ENCODE measurements around the gene HPS5.
"Not testable (repeated sequence)": the region's sequence is repeated elsewhere in the genome, so short reads cannot be mapped to it uniquely, and the experiment has no call there.

Gene HPS5, protein sequence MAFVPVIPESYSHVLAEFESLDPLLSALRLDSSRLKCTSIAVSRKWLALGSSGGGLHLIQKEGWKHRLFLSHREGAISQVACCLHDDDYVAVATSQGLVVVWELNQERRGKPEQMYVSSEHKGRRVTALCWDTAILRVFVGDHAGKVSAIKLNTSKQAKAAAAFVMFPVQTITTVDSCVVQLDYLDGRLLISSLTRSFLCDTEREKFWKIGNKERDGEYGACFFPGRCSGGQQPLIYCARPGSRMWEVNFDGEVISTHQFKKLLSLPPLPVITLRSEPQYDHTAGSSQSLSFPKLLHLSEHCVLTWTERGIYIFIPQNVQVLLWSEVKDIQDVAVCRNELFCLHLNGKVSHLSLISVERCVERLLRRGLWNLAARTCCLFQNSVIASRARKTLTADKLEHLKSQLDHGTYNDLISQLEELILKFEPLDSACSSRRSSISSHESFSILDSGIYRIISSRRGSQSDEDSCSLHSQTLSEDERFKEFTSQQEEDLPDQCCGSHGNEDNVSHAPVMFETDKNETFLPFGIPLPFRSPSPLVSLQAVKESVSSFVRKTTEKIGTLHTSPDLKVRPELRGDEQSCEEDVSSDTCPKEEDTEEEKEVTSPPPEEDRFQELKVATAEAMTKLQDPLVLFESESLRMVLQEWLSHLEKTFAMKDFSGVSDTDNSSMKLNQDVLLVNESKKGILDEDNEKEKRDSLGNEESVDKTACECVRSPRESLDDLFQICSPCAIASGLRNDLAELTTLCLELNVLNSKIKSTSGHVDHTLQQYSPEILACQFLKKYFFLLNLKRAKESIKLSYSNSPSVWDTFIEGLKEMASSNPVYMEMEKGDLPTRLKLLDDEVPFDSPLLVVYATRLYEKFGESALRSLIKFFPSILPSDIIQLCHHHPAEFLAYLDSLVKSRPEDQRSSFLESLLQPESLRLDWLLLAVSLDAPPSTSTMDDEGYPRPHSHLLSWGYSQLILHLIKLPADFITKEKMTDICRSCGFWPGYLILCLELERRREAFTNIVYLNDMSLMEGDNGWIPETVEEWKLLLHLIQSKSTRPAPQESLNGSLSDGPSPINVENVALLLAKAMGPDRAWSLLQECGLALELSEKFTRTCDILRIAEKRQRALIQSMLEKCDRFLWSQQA

DNA sequence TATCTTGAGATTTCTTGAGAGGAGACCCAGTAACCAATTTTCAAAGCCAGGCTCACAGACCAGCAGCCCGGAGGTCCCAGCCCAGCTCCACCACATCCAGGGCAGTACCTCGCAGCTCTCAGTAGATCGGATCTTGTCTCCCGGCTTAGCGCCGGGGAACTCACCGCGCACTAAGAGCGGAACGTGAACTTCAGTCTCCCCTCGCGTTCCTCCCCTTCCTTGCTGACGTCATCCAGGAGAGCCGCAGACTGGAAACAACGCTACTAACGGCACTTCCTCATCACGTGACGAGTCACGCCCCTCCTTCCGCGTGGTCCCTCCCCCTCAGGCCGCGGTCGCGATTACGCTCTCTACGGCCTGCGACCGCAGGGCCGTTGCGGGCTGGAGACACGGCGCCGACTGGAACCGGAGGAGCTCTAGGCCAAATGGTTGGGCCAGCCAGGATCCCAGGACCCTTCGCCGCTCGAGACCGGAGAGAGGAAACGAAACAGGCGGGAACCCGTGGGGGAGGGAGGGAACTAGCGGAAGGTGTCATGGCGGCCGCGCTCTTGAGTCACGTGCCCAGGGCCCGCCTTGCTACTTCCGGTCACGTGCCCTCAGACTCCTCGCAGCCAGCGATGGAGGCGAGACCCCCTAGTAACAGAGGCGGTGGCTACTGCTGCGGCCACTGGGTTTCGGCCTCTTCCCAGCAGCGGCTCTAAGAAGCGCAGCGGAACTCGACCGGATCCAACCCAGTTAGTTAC is at the start of gene HPS5, which contains the start of gene GTF2H1:
Gene HPS5 (minus strand): TSS at position 172 of the 743 bp plus-strand sequence. CDS start 4,282 bp downstream, outside the sequence.
Gene GTF2H1 (plus strand): TSS at position 599 of the 743 bp plus-strand sequence. CDS start 10,508 bp downstream, outside the sequence.
- DNase-seq = peak; percentile 98

DNA sequence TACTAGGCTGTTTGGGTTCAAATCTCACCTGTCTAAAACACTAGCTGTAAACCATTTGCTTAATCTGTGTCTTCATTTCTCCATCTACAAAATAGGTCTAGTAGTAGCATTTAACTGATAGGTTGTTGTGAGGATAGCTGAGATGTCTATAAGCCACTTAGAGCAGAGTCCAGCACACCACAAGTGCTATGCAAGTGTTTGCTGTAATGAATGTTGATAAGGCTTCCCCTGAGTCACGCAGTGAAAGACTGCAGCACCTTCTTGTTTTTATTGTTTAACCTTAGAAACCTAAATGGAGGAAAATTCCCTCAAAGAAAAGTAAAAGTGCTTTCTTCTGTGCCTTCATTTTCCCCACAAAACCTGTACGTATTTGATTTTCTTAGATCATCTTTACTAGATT is 49.3 kb upstream of the HPS5 start:
- DNase-seq = no peak

DNA sequence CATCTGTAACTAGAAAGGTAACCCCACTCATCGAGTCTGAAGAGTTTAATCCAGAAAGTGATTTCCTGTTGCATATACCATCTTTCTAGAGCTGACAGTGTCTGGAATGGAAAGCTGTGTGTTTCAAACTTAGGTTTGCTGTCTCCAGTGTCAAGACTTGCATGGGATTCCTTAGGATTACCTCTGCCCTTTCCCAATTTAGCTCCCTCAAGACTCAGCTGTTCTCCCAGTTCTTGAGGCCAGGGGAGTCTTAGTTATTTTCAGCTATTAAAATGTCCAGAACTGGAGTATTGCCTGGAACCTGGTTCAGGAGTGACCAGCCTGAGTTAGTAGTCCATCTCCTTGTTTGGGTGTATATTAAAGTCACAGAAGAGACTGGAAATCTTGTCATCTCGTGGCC is 47.5 kb upstream of the HPS5 start:
- no peak for DNase-seq

DNA sequence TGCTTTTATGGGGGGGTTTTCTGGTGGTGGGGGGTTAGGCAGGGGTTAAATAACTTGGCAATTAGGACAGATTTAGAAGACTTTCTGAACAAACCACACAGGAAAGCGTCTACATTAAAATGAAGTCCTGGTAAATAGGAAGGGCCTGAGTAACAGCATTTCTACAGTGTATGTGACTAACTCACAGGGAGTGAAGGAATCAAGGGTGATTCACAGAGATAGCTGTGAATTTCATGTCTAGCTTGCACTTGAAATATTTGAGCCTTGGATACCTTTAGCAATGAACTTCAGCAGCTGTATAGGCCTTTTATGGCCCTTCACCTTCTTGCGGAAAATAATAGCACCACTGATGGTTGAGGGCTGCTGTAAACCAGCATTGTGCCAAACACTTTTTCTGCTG is 46.3 kb upstream of the HPS5 start:
- no peak for DNase-seq

DNA sequence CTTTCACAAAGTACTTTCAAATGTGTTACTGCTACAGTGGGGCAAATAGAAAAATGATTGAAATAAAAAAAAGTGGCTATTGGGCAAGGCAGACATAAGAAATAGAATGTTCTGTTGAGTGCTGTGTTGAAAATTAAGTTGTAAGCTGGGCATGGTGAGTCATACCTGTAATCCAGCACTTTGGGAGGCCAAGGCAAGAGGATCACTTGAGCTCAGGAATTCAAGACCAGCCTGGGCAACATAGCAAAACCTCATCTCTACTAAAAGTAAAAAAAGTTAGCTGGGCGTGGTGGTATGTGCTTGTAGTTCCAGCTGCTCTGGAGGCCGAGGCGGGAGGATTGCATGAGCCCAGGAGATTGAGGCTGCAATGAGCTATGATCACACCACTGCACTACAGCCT is 45.5 kb upstream of the HPS5 start:
- no peak for DNase-seq

DNA sequence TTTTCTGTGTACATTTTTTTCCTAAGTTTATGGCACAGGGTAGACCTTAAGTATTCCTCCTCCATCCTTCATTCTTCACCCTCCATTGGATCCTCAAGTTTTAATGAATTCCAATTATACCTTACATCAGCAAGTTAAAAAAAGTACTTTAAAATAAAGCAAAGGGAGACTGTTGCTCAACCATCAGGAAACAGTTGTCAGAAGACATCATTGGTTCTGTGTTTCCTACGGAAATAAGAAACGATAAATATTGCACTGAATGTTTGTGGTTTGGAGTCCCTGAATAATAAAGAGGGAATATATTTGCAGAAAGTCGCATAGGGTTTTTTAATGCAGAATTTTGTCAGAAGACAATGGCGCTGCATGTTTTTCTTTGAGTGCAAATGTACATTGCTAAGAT is 44.3 kb upstream of the HPS5 start:
- no peak for DNase-seq

DNA sequence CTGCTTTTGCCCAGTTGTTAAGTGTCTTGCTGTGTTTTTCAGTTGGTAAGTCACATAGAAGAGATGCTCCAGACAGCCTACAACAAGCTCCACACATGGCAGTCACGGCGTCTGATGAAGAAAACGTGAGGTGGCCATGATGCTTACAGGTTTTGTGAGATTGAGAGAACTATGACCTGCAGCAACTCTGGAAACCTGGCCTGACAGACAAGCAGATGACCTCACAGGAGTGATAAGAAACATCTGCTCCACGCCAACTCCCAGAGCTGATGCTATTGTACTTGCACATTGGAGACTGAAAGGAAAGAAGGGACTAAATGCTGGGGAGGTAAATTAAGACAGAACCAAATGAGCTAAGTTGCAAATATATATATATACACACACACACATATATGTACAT is 43.8 kb upstream of the HPS5 start:
- no peak for DNase-seq

DNA sequence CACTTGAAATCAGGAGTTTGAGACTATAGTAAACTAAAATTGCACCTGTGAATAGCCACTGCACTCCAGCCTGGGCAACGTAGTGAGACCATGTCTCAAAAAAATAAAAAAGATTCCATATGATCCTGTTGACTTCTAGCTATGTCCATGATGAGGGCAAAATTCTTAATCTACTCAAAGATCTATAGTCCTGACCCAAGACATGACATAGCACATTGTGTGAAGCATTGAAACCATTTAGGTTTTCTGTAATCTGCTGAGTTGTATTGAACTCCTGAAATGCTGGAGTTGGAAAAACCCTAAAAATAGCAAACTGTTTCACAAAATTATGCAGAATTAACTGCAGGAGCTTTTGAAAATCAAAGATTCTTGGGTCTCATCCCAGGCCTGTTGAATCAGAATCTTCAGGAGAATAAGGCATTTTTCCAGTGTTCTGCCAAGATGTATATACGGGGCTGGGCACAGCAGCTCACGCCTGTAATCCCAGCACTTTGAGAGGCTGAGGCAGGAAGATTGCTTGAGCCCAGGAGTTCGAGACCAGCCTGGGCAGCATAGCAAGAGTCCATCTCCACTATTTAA is 42.6 kb upstream of the HPS5 start:
- DNase-seq = no peak

DNA sequence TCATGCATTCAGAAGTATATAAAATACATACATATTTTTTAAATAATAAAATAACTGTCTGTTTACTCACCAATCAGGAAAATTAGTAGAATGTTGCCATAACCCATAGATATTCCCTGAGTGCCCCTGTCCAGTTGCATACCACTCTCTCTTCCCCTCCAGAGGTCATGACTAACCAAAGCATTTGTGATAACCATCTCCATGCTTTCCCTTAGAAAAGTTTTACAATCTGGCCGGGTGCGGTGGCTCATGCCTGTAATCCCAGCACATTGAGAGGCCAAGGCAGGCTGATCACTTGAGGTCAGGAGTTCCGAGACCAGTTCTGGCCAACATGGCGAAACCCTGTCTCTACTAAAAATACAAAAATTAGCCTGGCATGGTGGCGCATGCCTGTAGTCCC is 39.2 kb upstream of the HPS5 start:
- no peak for DNase-seq

DNA sequence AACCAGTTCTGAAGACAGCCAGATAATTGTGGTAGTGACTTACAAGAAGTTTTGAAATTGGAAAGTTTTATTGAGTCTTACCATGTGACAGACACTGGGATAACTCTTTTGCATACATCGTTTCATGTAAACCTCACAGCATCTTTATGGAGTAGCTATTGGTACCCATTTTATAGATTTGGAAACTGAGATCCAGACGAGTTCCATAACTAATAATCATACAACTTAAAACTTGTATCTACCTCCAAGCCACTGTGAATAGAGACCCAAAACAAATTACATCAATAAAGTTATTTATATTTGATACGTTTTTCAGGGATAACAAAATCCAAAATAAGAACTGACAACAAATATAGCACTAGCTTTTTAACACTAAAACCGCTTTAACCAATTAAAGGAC is 36.7 kb upstream of the HPS5 start:
- DNase-seq = no peak

DNA sequence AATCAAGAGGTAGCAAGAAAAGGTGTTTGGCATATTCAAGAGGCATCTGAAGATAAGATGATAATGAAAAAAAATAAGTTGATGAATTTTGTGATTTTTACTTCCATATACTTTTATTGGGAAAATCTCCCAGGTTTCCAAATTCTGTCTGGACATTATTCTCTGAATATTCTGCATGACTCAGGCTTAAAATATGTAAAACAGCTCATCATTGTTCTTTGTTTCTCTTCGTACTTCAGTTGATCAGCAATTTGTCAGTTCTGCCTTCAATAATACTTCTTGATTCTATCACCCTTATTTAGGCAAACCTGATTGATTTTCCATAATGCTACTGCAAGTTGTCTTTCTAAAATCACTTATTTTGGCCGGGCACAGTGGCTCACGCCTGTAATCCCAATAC is 30.6 kb upstream of the HPS5 start:
- no peak for DNase-seq

DNA sequence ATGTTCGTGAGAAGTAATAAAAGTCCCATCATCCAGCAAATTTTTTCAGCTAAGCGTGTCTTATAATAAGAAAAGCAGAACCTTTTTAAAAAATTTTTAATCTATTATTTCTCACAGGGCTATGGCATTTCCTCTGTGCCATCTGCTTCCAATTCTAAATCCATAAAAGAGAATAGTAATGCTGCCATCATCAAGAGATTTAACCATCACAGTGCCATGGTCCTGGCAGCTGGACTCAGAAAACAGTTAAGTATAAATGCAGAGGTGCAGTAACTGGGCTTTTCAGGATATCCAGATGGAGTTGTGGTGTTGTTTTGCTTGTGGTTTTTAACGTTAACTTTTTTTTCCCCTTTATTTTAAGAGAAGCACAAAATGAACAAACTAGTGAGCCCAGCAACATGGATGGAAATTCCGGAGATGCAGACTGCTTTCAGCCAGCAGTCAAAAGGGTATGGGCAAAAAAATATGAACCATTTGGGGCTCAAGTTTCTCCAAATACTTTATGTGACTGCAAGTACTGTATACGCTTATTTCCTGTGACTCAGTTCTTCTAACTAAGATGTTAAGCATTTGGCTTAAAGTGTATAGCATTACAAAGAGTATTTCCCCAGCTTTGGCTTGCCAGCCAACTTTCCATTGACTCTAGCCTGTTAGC is 25.7 kb upstream of the HPS5 start:
- DNase-seq = no peak

DNA sequence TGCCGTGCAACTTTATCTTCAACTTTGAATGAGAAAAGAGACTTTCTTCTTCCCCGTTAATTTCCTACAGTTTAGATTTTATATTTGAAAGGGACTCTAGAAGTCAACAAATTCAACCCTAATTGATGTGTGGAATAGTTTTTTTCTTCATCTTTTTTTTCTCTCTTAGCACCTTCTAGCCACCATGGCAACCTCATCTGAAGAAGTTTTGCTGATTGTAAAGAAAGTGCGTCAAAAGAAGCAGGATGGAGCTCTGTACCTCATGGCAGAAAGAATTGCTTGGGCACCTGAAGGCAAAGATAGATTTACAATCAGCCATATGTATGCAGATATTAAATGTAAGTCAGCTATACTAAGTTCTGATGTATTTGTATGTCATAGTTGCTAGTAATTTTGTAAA is 11.0 kb upstream of the HPS5 start:
- peak; percentile 60 for DNase-seq

DNA sequence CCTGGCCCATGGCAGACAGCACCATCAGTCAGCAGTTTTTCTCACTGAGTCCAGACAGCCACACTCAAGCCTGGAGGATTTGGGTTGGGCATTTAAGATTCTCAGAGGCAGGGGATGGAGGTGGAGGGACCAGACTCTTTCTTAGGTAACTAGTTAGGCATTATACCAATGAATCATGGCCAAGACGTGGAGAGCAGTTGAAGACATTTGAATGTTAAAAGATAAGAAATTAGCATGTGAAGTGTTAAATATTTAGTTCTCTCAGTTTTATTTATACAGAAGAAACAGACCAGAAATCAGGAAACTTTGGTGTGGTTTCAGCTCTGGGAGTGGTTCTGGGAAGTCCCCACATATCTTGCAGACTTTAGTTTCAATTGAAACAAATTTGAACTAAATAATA is 10.4 kb upstream of the HPS5 start:
- DNase-seq = peak; percentile 73

DNA sequence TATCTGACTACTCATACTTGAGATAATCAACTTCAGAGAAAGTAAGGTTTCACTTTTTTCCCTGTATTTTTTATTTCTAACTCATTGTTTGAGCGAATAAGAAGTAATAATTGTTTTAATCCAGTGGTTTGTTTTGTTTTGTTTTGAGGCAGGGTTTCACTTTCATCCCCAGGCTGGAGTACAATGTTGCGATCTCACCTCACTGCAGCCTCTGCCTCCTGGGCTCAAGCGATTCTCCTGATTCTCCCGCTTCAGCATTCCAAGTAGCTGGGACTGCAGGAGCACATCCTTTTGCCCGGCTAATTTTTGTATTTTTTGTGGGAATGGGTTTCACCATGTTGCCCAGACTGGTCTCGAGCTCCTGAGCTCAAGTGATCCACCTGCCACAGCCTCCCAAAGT is 9.0 kb upstream of the HPS5 start:
- no peak for DNase-seq

DNA sequence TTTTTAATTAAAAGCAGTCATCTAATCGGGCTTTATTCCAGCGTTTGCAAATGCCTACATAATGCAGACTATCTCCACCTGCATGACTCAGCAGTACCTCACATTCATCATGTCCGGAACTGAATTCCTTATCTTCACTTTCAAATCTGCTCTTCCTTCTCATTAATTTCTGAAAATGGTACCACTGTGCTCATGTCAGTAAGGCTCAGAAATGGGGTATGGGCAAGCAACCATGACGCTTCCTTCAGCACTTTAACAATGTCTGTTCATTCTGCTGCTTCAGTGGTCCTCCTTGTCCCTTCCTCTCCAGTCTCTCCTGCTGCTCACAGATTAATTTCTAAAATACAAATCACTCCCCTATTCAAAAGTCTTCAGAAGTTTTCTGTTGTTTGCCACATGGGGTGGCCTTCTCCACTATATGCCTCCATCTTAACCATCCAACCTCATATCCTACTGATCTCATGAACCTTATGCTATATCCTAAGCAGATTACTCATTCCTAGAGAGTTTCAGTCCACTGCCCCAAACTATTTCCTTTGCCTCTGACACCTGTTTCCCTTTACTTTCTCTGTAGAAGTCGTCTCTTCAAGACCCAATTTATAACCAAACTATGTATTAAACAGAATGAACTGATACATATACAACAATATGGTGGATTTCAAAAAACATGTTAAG is 7.4 kb upstream of the HPS5 start:
- no peak for DNase-seq

DNA sequence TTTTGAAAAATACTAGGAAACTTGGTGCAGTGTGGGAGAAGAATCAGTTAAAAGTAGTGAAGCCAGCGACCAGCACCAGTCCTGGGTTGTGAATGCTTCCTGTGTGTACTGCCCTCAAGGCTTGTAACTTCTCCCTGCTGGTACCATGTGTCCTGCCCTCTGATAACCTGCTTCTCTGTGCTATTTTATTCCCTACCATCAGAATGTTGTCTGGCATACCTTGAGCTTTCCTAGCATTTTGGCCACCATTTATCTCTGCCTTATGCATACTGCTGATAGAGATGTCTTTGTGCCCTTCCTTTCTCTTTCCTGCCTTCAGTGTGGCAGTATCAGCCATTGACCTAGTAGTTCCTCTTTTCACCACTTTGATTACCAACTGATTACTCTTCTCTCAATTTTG is 2.4 kb upstream of the HPS5 start:
- DNase-seq = no peak

DNA sequence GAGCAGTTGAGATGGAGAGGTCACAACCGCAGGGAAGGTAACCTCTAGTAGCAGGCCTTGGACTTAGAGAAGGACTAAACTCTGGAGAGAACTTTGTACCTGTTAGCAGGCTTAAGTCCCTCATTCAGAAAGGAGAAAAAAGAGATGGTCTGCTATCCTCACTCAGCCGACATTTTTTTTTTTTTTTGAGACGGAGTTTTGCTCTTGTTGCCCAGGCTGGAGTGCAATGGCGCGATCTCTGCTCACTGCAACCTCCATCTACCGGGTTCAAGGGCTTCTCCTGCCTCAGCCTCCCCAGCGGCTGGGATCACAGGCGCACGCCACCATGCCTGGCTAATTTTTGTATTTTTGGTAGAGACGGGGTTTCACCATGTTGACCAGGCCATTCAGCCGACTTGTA is 1.9 kb upstream of the HPS5 start:
- DNase-seq = not testable (repeated sequence)

DNA sequence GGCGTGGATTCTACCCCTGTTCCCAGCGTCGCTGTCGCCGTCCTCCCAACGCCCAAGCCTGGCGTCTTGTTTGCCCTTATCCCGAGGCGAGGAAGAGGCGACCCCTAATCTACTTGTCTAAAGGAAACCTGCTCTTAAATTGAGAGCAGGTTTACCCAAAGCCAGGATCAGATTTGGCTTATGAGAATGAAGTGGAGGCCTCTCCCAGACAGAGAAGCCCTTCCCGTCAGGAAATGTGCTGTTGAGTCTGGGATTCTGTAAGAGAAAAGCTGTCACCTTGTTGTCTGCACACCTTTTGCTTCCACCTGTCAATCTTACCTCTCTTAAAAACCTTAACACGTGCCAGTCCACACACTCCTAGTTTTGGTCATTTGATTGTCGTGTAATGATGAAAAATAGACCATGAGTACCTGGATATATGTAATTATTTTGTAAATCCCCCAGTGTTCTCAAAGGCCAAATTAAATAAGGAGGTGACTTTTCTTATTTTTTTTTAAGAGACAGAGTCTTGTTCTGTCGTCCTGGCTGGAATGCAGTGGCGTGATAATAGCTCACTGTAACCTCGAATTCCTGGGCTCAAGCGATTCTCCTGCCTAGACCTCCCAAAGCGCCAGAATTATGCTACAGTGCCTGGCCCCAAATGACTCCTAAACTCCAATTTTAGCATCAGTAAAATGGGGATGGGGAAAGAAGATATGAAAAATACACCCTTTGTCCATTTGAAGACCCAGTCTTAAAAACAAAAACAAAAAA is 1.1 kb upstream of the HPS5 start:
- no peak for DNase-seq

DNA sequence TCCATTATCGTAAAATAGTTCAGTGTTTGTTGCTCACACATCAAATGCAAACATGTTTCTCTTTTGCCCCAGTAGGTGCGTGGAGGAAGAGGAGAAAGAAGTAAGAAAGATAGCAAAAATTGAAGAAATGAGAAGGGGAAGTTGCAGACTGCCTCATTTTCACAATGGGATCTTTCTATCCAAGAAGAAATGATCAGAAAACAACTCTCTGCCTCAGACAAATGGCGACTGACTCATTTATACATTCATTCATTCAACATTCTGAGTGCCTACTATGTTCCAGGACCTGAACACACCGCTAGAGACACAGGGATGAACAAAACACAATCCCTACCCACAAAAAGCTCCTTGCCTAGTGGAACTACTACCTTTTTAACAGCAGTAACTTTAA is 367 bp downstream of the HPS5 start:
- no peak for DNase-seq

DNA sequence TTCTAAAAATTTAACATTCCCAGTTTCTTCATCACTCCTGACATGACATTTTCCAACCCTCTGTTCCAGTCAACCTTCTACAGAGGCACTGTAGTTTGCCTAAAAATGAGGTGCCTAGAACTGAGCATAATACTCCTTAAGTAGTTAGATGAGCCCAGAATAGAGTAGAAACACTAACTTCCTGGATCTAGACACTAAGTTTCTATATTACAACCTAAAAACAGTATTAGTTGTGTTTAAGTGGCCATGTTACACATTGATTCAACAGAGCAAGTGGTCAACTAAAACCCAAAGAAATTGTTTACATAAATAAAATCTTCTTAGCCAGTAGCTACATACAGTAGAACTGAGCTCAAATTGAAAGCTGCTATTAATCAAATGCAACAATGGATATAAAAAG is 1.3 kb downstream of the HPS5 start:
- DNase-seq = no peak

Measured in CD4-positive, alpha-beta T cell treated with Interleukin-17A for 1 hour (primary cell).